HepG2 (cell line): Measurements from ENCODE around the gene GABARAPL2. TPM values are rescaled to one million over a fixed set of nuclear protein-coding genes. Genes with fewer than 3 reads are reported as not detected.

Experiments used
- ATAC-seq: fragments of 200-7000 bp; cut with Tn5 transposase; 3 replicates; pipeline ENCODE4 v1.9.1; 2020; ENCODE audit warnings: mild to moderate bottlenecking, moderate library complexity
- BruUV-seq: library from RNA; stranded (reverse); fragments of 400-500 nt; replicated peaks from 2 replicates; lab custom pipeline; 2021; lab: Mats Ljungman, UMichigan
- CTCF ChIA-PET: fragments of 300-600 bp; formaldehyde crosslinking; extraction: SDS; loops from one replicate; lab custom pipeline; 2021; ENCODE audit warnings: low total read pairs, inconsistent platforms, low intra/inter-chr PET ratio; lab: Yijun Ruan, JAX
- POLR2A ChIA-PET: fragments of 350-600 bp; sonication (Branson Sonifier 250); formaldehyde crosslinking; loops from one replicate; lab custom pipeline; 2020; ENCODE audit warnings: antibody characterized with exemption, inconsistent platforms; lab: Yijun Ruan, JAX
- DNase-seq: peaks from one replicate; pipeline ENCODE4 v3.0.0-alpha.2; 2015; ENCODE audit warnings: low spot score
- FAIRE-seq: peaks from 3 replicates; lab custom pipeline; 2011; peaks lifted over from hg19 to GRCh38; lab: Jason Lieb, UNC
- H2AFZ ChIP-seq: one replicate; pipeline ENCODE4 v1.6.1; 2011; ENCODE audit warnings: low read length, inconsistent platforms
- H3K27ac ChIP-seq: fragments of 300-600 bp; 3 replicates; pipeline ENCODE4 v1.8.0; 2011; ENCODE audit warnings: mixed run types, mild to moderate bottlenecking, mixed read lengths, low read length, inconsistent platforms; ENCODE audit not compliant: insufficient read depth; ENCODE audit errors: extremely low read length
- H3K27me3 ChIP-seq, 2 experiments: fragments of 200-600 bp in 1 of 2; 2 replicates in 1 of 2; 3 replicates in 1 of 2; pipeline versions ENCODE4 v1.6.0 to v1.8.0; 2011; ENCODE audit warnings: low read length in 2 of 2, mild to moderate bottlenecking in 2 of 2, moderate library complexity in 2 of 2, inconsistent platforms in 1 of 2; ENCODE audit not compliant: insufficient read depth in 2 of 2, control insufficient read depth in 1 of 2
- H3K36me3 ChIP-seq, 2 experiments: fragments of 200-600 bp in 1 of 2; replicated peaks in 1 of 2; 2 replicates in 1 of 2; 3 replicates in 1 of 2; pipeline versions ENCODE4 v1.5.1 to v1.8.0; 2011; ENCODE audit warnings: low read length in 2 of 2, inconsistent platforms in 1 of 2; ENCODE audit not compliant: insufficient read depth in 2 of 2, control insufficient read depth in 1 of 2
- H3K4me1 ChIP-seq: 2 replicates; pipeline ENCODE4 v1.5.1; 2012; ENCODE audit warnings: low read length, inconsistent platforms; ENCODE audit not compliant: insufficient read depth
- H3K4me2 ChIP-seq: 2 replicates; pipeline ENCODE4 v1.6.0; 2011; ENCODE audit warnings: low read depth, low read length, inconsistent platforms
- H3K4me3 ChIP-seq, 3 experiments: fragments of 200-600 bp in 1 of 3; sonication (generic), shearing (Covaris generic) in 1 of 3; replicated peaks in 1 of 3; 2 replicates each; pipeline ENCODE4 v1.5.1; 2011 to 2016; ENCODE audit warnings: low read length in 3 of 3, inconsistent platforms in 2 of 3, low read depth in 2 of 3, mild to moderate bottlenecking in 2 of 3, control low read depth in 1 of 3, mixed read lengths in 1 of 3; ENCODE audit not compliant: insufficient read depth in 1 of 3
- H3K79me2 ChIP-seq: one replicate; pipeline ENCODE4 v1.6.1; 2011; ENCODE audit warnings: low read length, inconsistent platforms; ENCODE audit not compliant: insufficient read depth
- H3K9ac ChIP-seq: 2 replicates; pipeline ENCODE4 v1.6.0; 2011; ENCODE audit warnings: mild to moderate bottlenecking, low read depth, low read length, inconsistent platforms; ENCODE audit not compliant: insufficient read depth
- H3K9me3 ChIP-seq: 2 replicates; pipeline ENCODE4 v1.5.1; 2012; ENCODE audit warnings: mild to moderate bottlenecking, low read length
- H4K20me1 ChIP-seq: 2 replicates; pipeline ENCODE4 v1.6.0; 2011; ENCODE audit warnings: inconsistent platforms, mild to moderate bottlenecking, low read length, moderate library complexity; ENCODE audit not compliant: insufficient read depth
- ARHGAP35 ChIP-seq: sonication (generic); formaldehyde crosslinking; IDR thresholded peaks from 2 replicates; pipeline ENCODE4 v1.9.0; 2022; ENCODE audit warnings: mild to moderate bottlenecking, inconsistent platforms, moderate library complexity, missing genetic modification reagents, borderline replicate concordance
- RFXAP ChIP-seq: sonication (generic); formaldehyde crosslinking; IDR thresholded peaks from 2 replicates; pipeline ENCODE4 v1.4.0; 2020; ENCODE audit warnings: missing genetic modification reagents, borderline replicate concordance
- ZMYM2 ChIP-seq: sonication (generic); formaldehyde crosslinking; IDR thresholded peaks from 2 replicates; pipeline ENCODE4 v1.8.0; 2022; ENCODE audit warnings: mild to moderate bottlenecking, missing genetic modification reagents
- ZNF747 ChIP-seq: sonication (generic); formaldehyde crosslinking; IDR thresholded peaks from 2 replicates; pipeline ENCODE4 v1.8.1; 2023; ENCODE audit warnings: missing genetic modification reagents, mild to moderate bottlenecking, borderline replicate concordance
- ZNF83 ChIP-seq: sonication (generic); formaldehyde crosslinking; IDR thresholded peaks from 2 replicates; pipeline ENCODE4 v1.4.0; 2020; ENCODE audit warnings: missing genetic modification reagents, mild to moderate bottlenecking, borderline replicate concordance
- WGBS: methylation state at CpG from one replicate; pipeline ENCODE4 v1.1.6; 2017; ENCODE audit warnings: low lambda C conversion rate; 5-methylcytosine and 5-hydroxymethylcytosine counted together
- in situ Hi-C: cut with HindIII; loops from 2 replicates; pipeline ENCODE4 v1.10.0; 2017; ENCODE audit warnings: low pct_unique_long_range_greater_than_20kb; ENCODE audit not compliant: extremely low pct_ligation_motif_present
- intact Hi-C: fragments of 100-400 bp; cut with micrococcal nuclease; formaldehyde crosslinking; loops from one replicate; pipeline ENCODE4 v1.10.0; 2022; ENCODE audit not compliant: unreplicated experiment
- polyA plus RNA-seq, 8 experiments: library from polyadenylated mRNA; depleted of rRNA in 3 of 8; stranded (reverse) in 7 of 8; unstranded in 1 of 8; fragments of >200 nt; fragmentation: Illumina TruSeq in 4 of 8; extraction: Trizol in 4 of 8; gene quantifications; 2 replicates each; pipeline versions ENCODE4 v1.2.1 to v1.2.3, GENCODE V29; 2011 to 2016; ENCODE audit warnings: low read depth in 4 of 8, missing spikeins in 1 of 8, mixed read lengths in 1 of 8; ENCODE audit not compliant: insufficient read depth in 1 of 8
- total RNA-seq, 5 experiments: library from RNA; depleted of rRNA; stranded (reverse); fragments of >200 nt; fragmentation: Illumina TruSeq; extraction: Trizol; gene quantifications; 2 replicates each; pipeline ENCODE4 v1.2.3, GENCODE V29; 2016; ENCODE audit warnings: low read depth in 1 of 5
- TF ChIP-seq, protein P1 (sequence below): sonication (generic); formaldehyde crosslinking; IDR thresholded peaks from 2 replicates; pipeline ENCODE4 v1.9.0; 2022; ENCODE audit warnings: low read depth, missing genetic modification reagents

Gene GABARAPL2
- total and polyA plus RNA-seq, 2 of the 13 experiments (the other 11 are each of a cell fraction or from before 2014, with no cell fraction given): 76.4 to 83.0 TPM

DNA sequence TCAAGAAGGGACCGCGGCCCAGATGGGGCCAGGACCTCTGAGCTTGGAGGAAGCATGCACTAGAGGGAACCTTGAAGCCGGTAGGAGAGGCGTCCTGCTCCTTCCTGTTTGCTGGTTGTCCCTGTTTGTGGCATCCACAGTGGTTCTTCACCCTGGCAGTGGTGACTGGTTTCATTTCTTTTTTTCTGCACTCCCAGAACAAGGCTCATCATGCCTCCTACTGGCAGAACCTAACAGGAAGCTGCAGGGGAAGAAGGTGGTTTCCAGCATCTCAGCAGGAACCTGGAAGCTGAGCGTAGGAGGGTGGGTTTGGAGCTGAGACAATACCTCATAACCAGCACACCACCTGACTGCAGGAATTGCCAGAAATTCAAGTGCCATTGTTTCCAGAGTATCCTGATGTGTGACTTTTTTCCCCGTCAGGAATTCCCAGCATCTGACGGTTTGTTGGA lies 15.9 kb upstream of the GABARAPL2 start (continued):
- TF ChIP-seq, protein P1, sequence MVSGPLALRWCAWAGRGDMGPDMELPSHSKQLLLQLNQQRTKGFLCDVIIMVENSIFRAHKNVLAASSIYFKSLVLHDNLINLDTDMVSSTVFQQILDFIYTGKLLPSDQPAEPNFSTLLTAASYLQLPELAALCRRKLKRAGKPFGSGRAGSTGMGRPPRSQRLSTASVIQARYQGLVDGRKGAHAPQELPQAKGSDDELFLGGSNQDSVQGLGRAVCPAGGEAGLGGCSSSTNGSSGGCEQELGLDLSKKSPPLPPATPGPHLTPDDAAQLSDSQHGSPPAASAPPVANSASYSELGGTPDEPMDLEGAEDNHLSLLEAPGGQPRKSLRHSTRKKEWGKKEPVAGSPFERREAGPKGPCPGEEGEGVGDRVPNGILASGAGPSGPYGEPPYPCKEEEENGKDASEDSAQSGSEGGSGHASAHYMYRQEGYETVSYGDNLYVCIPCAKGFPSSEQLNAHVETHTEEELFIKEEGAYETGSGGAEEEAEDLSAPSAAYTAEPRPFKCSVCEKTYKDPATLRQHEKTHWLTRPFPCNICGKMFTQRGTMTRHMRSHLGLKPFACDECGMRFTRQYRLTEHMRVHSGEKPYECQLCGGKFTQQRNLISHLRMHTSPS: no peak
- TF ChIP-seq ARHGAP35 (CRISPR knock-in tag): no peak
- TF ChIP-seq, all 625 proteins: peak for 10

DNA sequence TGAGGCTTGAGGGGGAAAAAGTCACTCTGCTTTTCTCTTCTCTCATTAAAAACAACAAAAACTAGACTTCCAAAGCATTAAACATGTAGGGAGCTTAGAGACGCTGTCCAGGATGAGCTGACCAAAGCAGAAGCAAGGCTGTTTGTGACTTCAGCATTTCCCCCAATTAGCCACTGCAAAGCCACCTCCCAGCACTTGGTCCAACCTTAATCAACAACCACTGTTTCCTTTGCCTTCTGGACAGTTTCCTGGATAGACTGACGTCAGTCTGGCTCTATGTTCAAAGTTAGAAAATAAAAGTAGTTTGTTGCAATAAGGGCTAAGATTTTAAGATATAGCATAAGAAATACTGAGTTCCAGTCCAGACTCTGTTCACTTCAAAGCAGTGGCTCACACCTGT lies 13.2 kb upstream of the GABARAPL2 start:
- 68% methylated on average over 2 of the region's 2 CpGs for WGBS

More for the DNA sequence above, 13.2 kb upstream of the GABARAPL2 start:
- ChIA-PET CTCF (no interaction called here), POLR2A (no interaction called here)
- intact Hi-C loops: no loop called here
- Histone ChIP-seq H3K9ac (no peak overlapping the region), H3K27me3 (no peaks in the 10 kb centered on the region), H3K27ac (no peak overlapping the region), H3K4me3 (no peak overlapping the region), H4K20me1 (no peaks in the 10 kb centered on the region), H2AFZ (no peak overlapping the region), H3K4me2 (no peak overlapping the region), H3K79me2 (no peaks in the 10 kb centered on the region), H3K36me3 (no peaks in the 10 kb centered on the region), H3K9me3 (no peaks in the 10 kb centered on the region), H3K4me1 (peaks cover 21% of the 10 kb centered on the region)
- TF ChIP-seq ZMYM2 (CRISPR knock-in tag) (no peak), ZNF747 (no peak), ZNF83 (CRISPR knock-in tag) (no peak), RFXAP (CRISPR knock-in tag) (no peak)
- in situ Hi-C loops: no loop called here
- ATAC-seq: no peak
- no TSS peak for BruUV-seq
- no peak for DNase-seq
- no peak for FAIRE-seq
